Measurements from ENCODE around the gene GPM6B. TPM values are rescaled to one million over a fixed set of nuclear protein-coding genes. Genes with fewer than 3 reads are reported as not detected.
A peak's percentile ranks its signal among the peaks of the same experiment; 100 is the strongest.

The GPM6B gene
- total RNA-seq, 1 donor from 2014 or later, result 516 TPM

DNA sequence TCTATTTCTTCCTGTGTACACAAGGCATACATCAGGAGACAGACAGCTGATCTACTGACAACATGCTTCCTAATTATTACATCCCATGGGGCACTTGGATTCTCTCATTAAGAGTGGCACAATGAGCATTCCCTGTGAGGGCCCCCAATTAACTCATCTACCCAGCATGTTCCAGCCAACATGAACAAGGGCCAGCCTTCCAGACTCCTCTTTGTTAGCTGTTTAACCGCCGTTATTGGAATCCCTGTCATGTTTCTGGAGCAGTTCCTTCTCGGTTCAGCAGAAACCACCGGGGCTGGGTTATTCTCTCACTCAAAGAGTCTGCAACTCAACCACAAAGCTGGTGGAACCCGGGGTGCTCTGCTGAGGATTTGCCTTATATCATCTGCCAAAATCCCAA lies 9.9 kb upstream of the GPM6B start:
- Mint-ChIP-seq H3K4me3 (ENCODE audit: unreplicated experiment) (no peak overlapping the region), H3K27me3 (ENCODE audit: unreplicated experiment) (peaks cover 3% of the 10 kb centered on the region), H3K9me3 (ENCODE audit: unreplicated experiment) (peaks cover 1% of the 10 kb centered on the region), H3K27ac (ENCODE audit: unreplicated experiment) (no peak overlapping the region), H3K36me3 (ENCODE audit: unreplicated experiment) (peaks cover 6% of the 10 kb centered on the region), H3K4me1 (ENCODE audit: low read depth, unreplicated experiment) (peaks cover 5% of the 10 kb centered on the region)
- TF ChIP-seq CTCF (IDR thresholded peaks at IDR 0.05; ENCODE audit: partially characterized antibody, unreplicated experiment), result no peak
- no peak for DNase-seq

DNA sequence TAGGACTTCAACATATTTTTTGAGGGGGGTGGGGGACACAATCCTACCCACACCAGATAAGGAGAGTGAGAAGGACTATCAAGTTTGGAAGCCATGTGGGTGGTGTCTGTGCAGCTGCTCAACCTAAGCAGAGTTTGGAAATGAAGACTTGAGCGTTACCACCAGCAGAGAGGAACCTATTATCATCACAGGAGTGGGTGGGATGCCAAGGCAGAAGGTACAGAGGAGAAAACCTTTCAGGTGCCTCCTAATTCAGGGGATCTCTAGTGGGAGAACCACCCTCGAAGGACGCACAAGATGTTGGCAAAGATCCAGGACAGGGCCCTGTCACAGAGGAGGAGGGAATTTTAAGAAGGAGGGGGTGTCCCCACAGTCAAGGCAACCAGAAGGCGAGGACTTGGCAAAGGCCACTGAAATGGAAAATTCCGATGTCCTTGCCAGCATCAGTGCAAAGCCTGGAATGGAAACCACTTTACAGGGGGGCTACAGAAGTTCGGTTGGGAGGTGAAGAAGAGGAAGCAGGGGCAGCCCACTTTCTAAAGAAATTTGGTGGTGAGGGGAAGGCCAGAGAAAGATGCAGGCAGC lies 8.4 kb upstream of the GPM6B start:
- peaks cover 5% of the 10 kb centered on the region for H3K4me1 Mint-ChIP-seq (ENCODE audit: low read depth, unreplicated experiment)
- H3K36me3 Mint-ChIP-seq (ENCODE audit: unreplicated experiment), result peaks cover 6% of the 10 kb centered on the region
- H3K9me3 Mint-ChIP-seq (ENCODE audit: unreplicated experiment), result peaks cover 1% of the 10 kb centered on the region
- H3K4me3 Mint-ChIP-seq (ENCODE audit: unreplicated experiment), result no peak overlapping the region
- no peak overlapping the region for H3K27ac Mint-ChIP-seq (ENCODE audit: unreplicated experiment)
- DNase-seq, result no peak
- TF ChIP-seq CTCF (IDR thresholded peaks at IDR 0.05; ENCODE audit: partially characterized antibody, unreplicated experiment), result no peak
- H3K27me3 Mint-ChIP-seq (ENCODE audit: unreplicated experiment), result peaks cover 3% of the 10 kb centered on the region

DNA sequence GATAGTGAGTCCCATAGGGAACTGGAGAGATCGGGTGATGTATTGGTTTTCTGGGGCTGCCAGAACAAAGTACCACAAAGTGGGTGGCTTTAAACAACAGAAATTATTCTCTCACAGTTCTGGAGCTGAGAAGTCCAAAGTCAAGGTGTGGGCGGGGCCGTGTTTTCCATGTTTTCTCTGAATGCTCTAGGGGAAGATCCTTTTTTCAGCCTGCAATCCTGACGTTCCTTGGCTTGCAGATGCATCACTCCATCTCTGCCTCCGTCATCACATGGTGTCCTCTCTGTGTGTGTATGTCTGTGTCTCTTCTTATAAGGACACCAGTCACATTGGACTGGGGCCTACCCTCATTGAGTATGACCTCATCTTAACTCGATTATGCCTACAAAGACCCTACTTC lies 7.9 kb upstream of the GPM6B start:
- peak overlapping the region; percentile 60 for H3K27ac Mint-ChIP-seq (ENCODE audit: unreplicated experiment)
- peaks cover 6% of the 10 kb centered on the region for H3K27me3 Mint-ChIP-seq (ENCODE audit: unreplicated experiment)
- H3K36me3 Mint-ChIP-seq (ENCODE audit: unreplicated experiment), result peaks cover 12% of the 10 kb centered on the region
- no peak overlapping the region for H3K4me3 Mint-ChIP-seq (ENCODE audit: unreplicated experiment)
- peaks cover 5% of the 10 kb centered on the region for H3K4me1 Mint-ChIP-seq (ENCODE audit: low read depth, unreplicated experiment)
- no peak for DNase-seq
- no peak for TF ChIP-seq CTCF (IDR thresholded peaks at IDR 0.05; ENCODE audit: partially characterized antibody, unreplicated experiment)
- H3K9me3 Mint-ChIP-seq (ENCODE audit: unreplicated experiment), result peaks cover 3% of the 10 kb centered on the region

DNA sequence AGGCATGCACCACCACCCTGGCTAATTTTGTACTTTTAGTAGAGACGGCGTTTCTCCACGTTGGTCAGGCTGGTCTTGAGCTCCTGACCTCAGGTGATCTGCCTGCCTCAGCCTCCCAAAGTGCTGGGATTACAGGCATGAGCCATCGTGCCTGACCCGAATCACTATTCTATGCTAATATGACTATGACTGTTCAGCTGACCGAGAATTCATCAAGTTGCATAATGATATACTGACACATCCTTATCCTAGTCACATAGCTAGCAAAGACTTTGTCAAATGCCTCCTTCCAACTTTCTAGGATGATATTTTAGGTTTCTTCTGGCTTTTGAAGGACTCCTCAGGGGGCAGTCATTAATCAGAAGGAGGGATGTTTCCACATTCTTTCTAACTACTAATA lies 4.8 kb upstream of the GPM6B start:
- H3K27me3 Mint-ChIP-seq (ENCODE audit: unreplicated experiment), result peaks cover 10% of the 10 kb centered on the region
- peaks cover 12% of the 10 kb centered on the region for H3K36me3 Mint-ChIP-seq (ENCODE audit: unreplicated experiment)
- H3K4me1 Mint-ChIP-seq (ENCODE audit: low read depth, unreplicated experiment), result peaks cover 4% of the 10 kb centered on the region
- DNase-seq, result no peak
- H3K9me3 Mint-ChIP-seq (ENCODE audit: unreplicated experiment), result peaks cover 10% of the 10 kb centered on the region
- H3K27ac Mint-ChIP-seq (ENCODE audit: unreplicated experiment), result no peak overlapping the region
- no peak overlapping the region for H3K4me3 Mint-ChIP-seq (ENCODE audit: unreplicated experiment)
- no peak for TF ChIP-seq CTCF (IDR thresholded peaks at IDR 0.05; ENCODE audit: partially characterized antibody, unreplicated experiment)

DNA sequence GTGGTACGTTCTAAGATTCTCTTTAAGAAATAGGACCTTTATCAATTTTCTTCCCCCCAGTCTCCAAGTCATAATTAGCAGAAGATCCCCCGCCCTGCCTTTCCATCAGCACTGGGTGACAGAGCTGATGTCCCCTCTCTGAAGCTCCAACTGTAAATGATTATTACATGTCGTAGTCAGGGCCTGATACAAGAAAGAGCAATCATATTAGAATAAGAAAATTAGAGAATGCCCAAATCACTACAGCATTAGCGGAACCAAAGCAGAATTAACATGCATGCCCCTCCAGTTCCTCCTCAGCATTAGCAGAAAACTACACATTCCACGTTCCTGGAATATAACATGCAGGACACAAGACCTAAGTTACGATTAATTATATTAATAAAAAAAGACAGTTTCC lies 717 bp downstream of the GPM6B start:
- Mint-ChIP-seq H3K27ac (ENCODE audit: unreplicated experiment) (peak overlapping the region; percentile 100), H3K9me3 (ENCODE audit: unreplicated experiment) (peaks cover 26% of the 10 kb centered on the region), H3K27me3 (ENCODE audit: unreplicated experiment) (peaks cover 22% of the 10 kb centered on the region), H3K4me3 (ENCODE audit: unreplicated experiment) (peak overlapping the region; percentile 98), H3K4me1 (ENCODE audit: low read depth, unreplicated experiment) (peaks cover 8% of the 10 kb centered on the region), H3K36me3 (ENCODE audit: unreplicated experiment) (peaks cover 6% of the 10 kb centered on the region)
- no peak for DNase-seq
- no peak for TF ChIP-seq CTCF (IDR thresholded peaks at IDR 0.05; ENCODE audit: partially characterized antibody, unreplicated experiment)

Measured in glutamatergic neuron (in vitro differentiated cells).